Kidney capillary endothelial cell (primary cell): ENCODE data around the gene SPEF2.
A peak's percentile ranks its signal among the peaks of the same experiment; 100 is the strongest.
"Not testable (repeated sequence)": the region's sequence is repeated elsewhere in the genome, so short reads cannot be mapped to it uniquely, and the experiment has no call there.

Experiments
- DNase-seq: peaks from one replicate; pipeline ENCODE4 v3.0.0-alpha.2; 2018; ENCODE audit warnings: low spot score

SPEF2 gene

GRCh38 chr5:35854248-35854647 is 236.6 kb downstream of the SPEF2 start:
- no peak for DNase-seq

DNA sequence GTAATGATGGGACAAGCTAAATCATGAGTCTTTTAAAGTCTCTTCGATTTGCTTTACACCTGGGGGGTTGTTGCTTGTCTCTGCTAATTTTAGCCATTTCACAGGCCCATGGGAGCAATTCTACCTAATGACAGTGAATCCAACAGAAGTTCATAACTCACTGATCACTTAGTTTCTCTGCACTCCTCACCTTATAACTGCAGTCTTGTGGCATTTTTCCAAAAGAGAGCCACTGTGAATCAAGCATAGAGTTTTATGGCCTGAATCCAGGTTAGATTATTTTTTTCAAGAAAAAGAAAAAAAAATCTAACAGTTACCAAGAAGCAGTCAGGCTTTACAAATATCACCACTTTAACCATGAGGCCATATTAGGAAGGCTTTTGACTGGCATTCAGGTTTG is 237.5 kb downstream of the SPEF2 start:
- no peak for DNase-seq

DNA sequence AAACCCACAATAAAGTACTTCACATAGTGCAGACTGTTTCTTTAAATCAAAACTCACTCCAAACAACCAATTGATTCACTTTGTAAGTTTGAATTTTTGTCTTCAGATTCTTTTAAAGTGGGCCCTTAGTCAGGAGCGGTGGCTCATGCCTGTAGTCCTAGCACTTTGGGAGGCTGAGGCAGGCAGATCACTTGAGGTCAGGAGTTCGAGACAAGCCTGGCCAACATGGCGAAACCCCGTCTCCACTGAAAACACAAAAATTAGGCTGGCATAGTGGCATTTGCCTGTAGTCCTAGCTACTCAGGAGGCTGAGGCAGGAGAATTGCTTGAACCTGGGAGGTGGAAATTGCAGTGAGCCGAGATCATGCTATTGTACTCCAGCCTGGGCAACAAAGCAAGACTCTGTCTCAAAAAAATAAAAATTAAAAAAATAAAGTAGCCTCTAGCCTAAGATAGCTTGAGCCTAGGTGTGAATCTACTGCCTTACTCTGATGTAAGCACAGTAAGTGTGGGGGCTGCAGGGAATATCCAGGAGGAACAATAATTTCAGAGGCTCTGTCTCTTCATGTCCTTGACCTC is 238.6 kb downstream of the SPEF2 start:
- not testable (repeated sequence) for DNase-seq

DNA sequence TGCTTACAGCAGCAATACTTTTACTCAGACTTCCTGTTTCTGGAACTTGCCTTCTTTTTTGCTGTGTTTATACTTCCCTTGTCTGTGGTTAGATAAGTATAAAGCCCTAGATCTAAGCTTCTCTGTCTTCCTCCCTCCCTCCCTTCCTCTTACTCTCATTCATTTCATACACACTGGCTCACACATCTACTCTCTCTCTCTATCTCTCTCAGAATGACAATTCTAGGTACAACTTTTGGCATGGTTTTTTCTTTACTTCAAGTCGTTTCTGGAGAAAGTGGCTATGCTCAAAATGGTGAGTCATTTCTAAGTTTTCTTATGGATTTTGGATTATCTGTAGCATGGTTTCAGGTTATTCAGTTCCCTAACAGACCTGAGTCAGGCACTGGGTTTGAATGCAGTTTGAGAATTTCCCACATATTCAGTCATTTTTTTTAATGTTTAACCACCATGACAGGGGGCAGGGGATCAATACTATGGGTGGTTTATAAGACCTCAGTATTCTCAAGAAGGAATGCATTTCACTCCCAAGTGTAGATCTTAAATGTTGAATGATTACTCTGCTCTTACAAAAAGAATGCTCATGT is 239.2 kb downstream of the SPEF2 start, which contains the start of gene IL7R:
IL7R (plus strand) TSS at position 127 of the 587 bp plus-strand sequence; CDS start at position 214, 87 bp downstream.
- peak; percentile 16 for DNase-seq

GRCh38 chr5:35857606-35858205 is 240.0 kb downstream of the SPEF2 start:
- DNase-seq: peak; percentile 94

- DNase-seq: peak; percentile 61
Observed at GRCh38 chr5:35859101-35859661, 241.5 kb downstream of the SPEF2 start.

DNA sequence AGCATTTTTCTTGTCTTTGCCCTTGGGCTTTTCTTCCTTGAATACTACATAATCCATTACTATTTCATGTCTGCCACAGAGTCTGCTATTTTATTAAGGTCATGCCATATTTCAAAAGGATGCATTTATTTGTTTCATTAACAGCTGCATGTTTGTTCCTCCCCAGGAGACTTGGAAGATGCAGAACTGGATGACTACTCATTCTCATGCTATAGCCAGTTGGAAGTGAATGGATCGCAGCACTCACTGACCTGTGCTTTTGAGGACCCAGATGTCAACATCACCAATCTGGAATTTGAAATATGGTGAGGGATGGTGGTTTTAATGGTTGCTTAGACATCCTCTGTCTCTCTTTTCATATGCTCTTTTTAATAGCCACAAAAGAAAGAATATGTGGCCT is 243.0 kb downstream of the SPEF2 start:
- no peak for DNase-seq

GRCh38 chr5:35861718-35862117 is 244.1 kb downstream of the SPEF2 start:
- no peak for DNase-seq

DNA sequence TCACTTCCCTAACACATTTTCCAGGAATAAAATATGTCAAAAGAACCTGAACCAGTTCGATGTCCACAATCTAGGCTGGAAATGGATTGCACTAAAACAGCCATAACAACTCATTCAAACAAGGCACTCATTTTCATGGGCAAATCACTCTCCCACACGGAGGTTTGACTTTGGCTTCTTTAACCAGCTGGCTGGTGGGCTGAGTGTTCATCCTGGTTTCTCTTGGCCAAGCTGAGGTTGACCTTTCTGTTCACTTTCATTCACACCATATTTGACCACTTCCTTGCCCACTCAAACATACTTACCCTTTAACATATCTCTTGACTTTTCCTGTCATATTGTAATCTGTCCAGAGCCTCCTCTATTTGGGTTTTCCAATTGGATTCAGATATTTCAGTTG is 244.5 kb downstream of the SPEF2 start:
- DNase-seq: no peak

DNA sequence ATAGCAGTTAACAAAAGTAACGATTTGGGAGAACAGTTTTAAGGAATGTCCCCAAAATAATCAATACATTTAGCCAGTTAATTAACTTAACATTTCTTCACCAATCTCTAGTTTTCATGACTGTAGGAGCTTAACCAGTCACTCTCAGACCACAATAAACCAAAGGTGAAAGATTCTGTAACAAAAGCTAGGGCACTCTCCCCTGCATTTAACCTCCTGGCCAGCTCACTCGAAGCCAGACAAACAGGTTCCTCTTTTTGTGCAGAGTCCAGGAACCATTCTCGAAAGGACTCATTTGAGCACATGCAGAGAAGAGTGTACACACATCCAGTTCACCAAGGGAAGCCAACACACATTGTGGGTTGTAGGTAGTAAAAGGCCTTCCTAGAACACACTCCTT is 245.5 kb downstream of the SPEF2 start:
- DNase-seq: no peak
